ENCODE data around the gene TMEM140.

- TF ChIP-seq ZNF133 (CRISPR knock-in tag; IDR thresholded peaks at IDR 0.05), result no peak
- TF ChIP-seq ZNF449 (CRISPR knock-in tag; IDR thresholded peaks at IDR 0.05), result no peak
- TF ChIP-seq CEBPB (tag; IDR thresholded peaks at IDR 0.05), result no peak
- no peak for TF ChIP-seq FOXP4 (CRISPR knock-in tag; IDR thresholded peaks at IDR 0.05; ENCODE audit: borderline replicate concordance)
These were observed 29.3 kb downstream of the TMEM140 start for GRCh38 chr7:135177028-135177696.

Data from K562 (cell line).